PC-3 (cell line): Measurements from ENCODE around the gene AGPAT3.

Source experiments
- EZH2 ChIP-seq: fragments of 300-600 bp; sonication (generic); IDR thresholded peaks from one replicate; pipeline ENCODE4 v1.6.1; 2017; ENCODE audit warnings: antibody characterized with exemption, mild to moderate bottlenecking, low read length; ENCODE audit not compliant: unreplicated experiment
- TF ChIP-seq, protein P1 (sequence below): fragments of 300-600 bp; sonication (generic); conservative IDR thresholded peaks from 2 replicates; pipeline ENCODE4 v1.5.1; 2017; ENCODE audit warnings: antibody characterized with exemption, low read depth, mild to moderate bottlenecking, low read length

DNA sequence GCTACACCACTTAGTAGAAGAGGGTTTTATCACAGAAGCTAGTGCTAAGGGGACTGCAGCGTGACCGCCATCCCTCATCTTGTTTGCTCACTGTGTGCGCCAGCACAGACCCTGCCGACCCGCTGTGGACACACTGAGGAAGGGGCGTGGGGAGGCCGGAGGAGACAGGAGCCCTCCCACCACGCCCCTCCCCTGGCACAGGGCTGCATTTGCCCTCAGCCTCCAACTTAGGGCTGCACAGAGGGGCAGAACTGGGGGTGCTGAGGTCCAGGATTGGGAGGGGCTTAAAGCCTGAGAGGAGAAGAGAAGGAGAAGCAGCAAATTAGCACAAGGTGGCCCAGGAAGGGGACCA is 38.4 kb upstream of the AGPAT3 start:
- TF ChIP-seq, protein P1, sequence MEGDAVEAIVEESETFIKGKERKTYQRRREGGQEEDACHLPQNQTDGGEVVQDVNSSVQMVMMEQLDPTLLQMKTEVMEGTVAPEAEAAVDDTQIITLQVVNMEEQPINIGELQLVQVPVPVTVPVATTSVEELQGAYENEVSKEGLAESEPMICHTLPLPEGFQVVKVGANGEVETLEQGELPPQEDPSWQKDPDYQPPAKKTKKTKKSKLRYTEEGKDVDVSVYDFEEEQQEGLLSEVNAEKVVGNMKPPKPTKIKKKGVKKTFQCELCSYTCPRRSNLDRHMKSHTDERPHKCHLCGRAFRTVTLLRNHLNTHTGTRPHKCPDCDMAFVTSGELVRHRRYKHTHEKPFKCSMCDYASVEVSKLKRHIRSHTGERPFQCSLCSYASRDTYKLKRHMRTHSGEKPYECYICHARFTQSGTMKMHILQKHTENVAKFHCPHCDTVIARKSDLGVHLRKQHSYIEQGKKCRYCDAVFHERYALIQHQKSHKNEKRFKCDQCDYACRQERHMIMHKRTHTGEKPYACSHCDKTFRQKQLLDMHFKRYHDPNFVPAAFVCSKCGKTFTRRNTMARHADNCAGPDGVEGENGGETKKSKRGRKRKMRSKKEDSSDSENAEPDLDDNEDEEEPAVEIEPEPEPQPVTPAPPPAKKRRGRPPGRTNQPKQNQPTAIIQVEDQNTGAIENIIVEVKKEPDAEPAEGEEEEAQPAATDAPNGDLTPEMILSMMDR = no peak
- TF ChIP-seq EZH2 = no peak
